Thoracic aorta (tissue), 2 donors: Measurements from ENCODE around the gene KRTAP27-1. TPM values are rescaled to one million over a fixed set of nuclear protein-coding genes. Genes with fewer than 3 reads are reported as not detected.

Experiments used
- ATAC-seq: fragments of 150-250 bp; one replicate; pipeline ENCODE4 v1.8.0; 2017; ENCODE audit warnings: low read depth; ENCODE audit not compliant: insufficient number of reproducible peaks, low FRiP score
- DNase-seq: peaks from one replicate; pipeline ENCODE4 v3.0.0-alpha.2; 2020; ENCODE audit warnings: low spot score
- H3K27ac ChIP-seq, 2 donors: fragments of 200-600 bp; sonication (generic); 1 replicate in 1 of 2; 2 replicates in 1 of 2; pipeline ENCODE4 v1.5.1; 2016; ENCODE audit warnings: mild to moderate bottlenecking in 2 of 2, moderate library complexity in 2 of 2
- H3K27me3 ChIP-seq: fragments of 200-600 bp; sonication (generic); replicated peaks from 2 replicates; pipeline ENCODE4 v1.6.0; 2016; ENCODE audit warnings: mild to moderate bottlenecking; ENCODE audit not compliant: insufficient read depth
- H3K36me3 ChIP-seq: fragments of 200-600 bp; sonication (generic); one replicate; pipeline ENCODE4 v1.5.1; 2016
- H3K4me1 ChIP-seq, 2 donors: fragments of 200-600 bp; sonication (generic); 1 replicate in 1 of 2; 2 replicates in 1 of 2; pipeline versions ENCODE4 v1.5.1 to v1.6.0; 2016; ENCODE audit warnings: low read depth in 2 of 2, mild to moderate bottlenecking in 1 of 2; ENCODE audit not compliant: control insufficient read depth in 1 of 2
- H3K4me3 ChIP-seq: fragments of 200-600 bp; sonication (generic); 2 replicates; pipeline ENCODE4 v1.5.1; 2016; ENCODE audit warnings: mild to moderate bottlenecking
- H3K9me3 ChIP-seq: fragments of 200-600 bp; sonication (generic); 2 replicates; pipeline ENCODE4 v1.5.1; 2016
- total RNA-seq, 2 donors: library from RNA; depleted of rRNA; stranded (reverse); fragments of >200 nt; gene quantifications; one replicate each; pipeline versions ENCODE4 v1.1.0 to v1.2.3, GENCODE V29; 2016
- TF ChIP-seq, protein P1 (sequence below): fragments of 200-600 bp; sonication (generic); IDR thresholded peaks from one replicate; pipeline ENCODE4 v1.5.1; 2019; ENCODE audit warnings: antibody characterized with exemption

Gene KRTAP27-1
- total RNA-seq, 2 donors from 2014 or later = not detected

- Histone ChIP-seq H3K27me3 (no peaks in the 10 kb centered on the region), H3K9me3 (peaks cover 5% of the 10 kb centered on the region), H3K36me3 (no peaks in the 10 kb centered on the region), H3K4me3 (no peak overlapping the region), H3K4me1 (no peaks in the 10 kb centered on the region), H3K27ac (no peak overlapping the region)
- no peak for DNase-seq
- no peak for ATAC-seq
- TF ChIP-seq, protein P1, sequence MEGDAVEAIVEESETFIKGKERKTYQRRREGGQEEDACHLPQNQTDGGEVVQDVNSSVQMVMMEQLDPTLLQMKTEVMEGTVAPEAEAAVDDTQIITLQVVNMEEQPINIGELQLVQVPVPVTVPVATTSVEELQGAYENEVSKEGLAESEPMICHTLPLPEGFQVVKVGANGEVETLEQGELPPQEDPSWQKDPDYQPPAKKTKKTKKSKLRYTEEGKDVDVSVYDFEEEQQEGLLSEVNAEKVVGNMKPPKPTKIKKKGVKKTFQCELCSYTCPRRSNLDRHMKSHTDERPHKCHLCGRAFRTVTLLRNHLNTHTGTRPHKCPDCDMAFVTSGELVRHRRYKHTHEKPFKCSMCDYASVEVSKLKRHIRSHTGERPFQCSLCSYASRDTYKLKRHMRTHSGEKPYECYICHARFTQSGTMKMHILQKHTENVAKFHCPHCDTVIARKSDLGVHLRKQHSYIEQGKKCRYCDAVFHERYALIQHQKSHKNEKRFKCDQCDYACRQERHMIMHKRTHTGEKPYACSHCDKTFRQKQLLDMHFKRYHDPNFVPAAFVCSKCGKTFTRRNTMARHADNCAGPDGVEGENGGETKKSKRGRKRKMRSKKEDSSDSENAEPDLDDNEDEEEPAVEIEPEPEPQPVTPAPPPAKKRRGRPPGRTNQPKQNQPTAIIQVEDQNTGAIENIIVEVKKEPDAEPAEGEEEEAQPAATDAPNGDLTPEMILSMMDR = no peak
These were observed 8.2 kb downstream of the KRTAP27-1 start for GRCh38 chr21:30329203-30329875.

GRCh38 chr21:30326390-30326789 is 11.1 kb downstream of the KRTAP27-1 start:
- DNase-seq = no peak
- TF ChIP-seq, protein P1 = no peak

GRCh38 chr21:30320215-30320614 is 17.3 kb downstream of the KRTAP27-1 start, which contains the start of gene KRTAP26-1:
KRTAP26-1 (minus strand) TSS chr21:30320315; CDS start chr21:30320035, 280 bp downstream.
- H3K4me1 ChIP-seq = no peaks in the 10 kb centered on the region
- TF ChIP-seq, protein P1 = no peak
- no peaks in the 10 kb centered on the region for H3K36me3 ChIP-seq
- no peaks in the 10 kb centered on the region for H3K27me3 ChIP-seq
- no peak within 1 kb of the TSS for H3K27ac ChIP-seq
- ATAC-seq = no peak
- no peak within 1 kb of the TSS for H3K4me3 ChIP-seq
- DNase-seq = no peak
- H3K9me3 ChIP-seq = no peaks in the 10 kb centered on the region

More at GRCh38 chr21:30326390-30326789, 11.1 kb downstream of the KRTAP27-1 start:
- Histone ChIP-seq H3K27ac (no peak overlapping the region), H3K4me3 (no peak overlapping the region), H3K9me3 (peaks cover 5% of the 10 kb centered on the region), H3K27me3 (no peaks in the 10 kb centered on the region), H3K4me1 (no peaks in the 10 kb centered on the region), H3K36me3 (no peaks in the 10 kb centered on the region)
- ATAC-seq = no peak

DNA sequence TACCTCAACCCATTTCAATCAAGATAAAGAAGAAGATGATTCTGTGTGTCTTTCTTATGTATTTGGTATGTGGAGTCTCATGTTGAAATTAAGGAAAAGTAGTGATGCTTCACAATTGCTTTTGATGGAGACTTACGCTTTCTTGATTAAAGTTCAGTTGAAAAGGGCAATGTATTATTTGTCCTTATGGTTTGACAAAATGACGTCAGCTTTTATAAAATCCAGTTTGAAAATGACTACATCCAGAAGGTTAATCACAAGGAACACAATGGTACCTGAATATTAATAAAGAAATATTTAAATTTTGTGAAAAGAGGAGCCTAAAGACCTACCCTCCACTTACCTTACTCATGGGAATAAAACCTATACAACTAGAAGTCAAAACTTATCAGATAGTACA is 21.8 kb downstream of the KRTAP27-1 start:
- H3K4me3 ChIP-seq = no peak overlapping the region
- no peak overlapping the region for H3K27ac ChIP-seq
- H3K36me3 ChIP-seq = no peaks in the 10 kb centered on the region
- no peak for DNase-seq
- ATAC-seq = no peak
- H3K27me3 ChIP-seq = no peaks in the 10 kb centered on the region
- H3K9me3 ChIP-seq = no peaks in the 10 kb centered on the region
- TF ChIP-seq, protein P1 = no peak
- no peaks in the 10 kb centered on the region for H3K4me1 ChIP-seq

DNA sequence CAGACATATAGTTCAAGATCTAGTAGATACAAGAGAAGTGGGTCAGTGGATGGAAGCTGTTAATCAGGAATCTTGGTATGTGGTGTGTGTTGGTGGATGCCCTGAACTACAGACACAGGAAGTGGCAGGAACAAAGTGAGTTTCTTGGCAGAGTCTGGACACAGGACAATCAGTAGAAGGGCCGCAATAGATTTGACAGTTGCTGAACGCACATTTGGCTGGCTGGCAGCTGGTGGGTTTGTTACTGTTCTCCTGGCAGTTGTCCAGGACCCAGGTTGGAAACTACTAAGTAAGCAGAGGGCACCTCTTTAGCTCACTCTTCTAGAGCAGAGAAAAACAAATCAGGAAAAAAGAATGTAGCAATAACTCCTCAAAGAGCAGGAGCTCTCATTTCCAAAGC is 30.6 kb downstream of the KRTAP27-1 start:
- no peaks in the 10 kb centered on the region for H3K4me1 ChIP-seq
- H3K27me3 ChIP-seq = no peaks in the 10 kb centered on the region

More for the DNA sequence above, 30.6 kb downstream of the KRTAP27-1 start:
- ATAC-seq (no peak), DNase-seq (no peak)
- no peaks in the 10 kb centered on the region for H3K36me3 ChIP-seq
- no peak overlapping the region for H3K27ac ChIP-seq
- TF ChIP-seq, protein P1 = no peak
- no peaks in the 10 kb centered on the region for H3K9me3 ChIP-seq
- H3K4me3 ChIP-seq = no peak overlapping the region
